Hepatocyte (in vitro differentiated cells): Measurements from ENCODE around the gene ARAP1. TPM values are rescaled to one million over a fixed set of nuclear protein-coding genes. Genes with fewer than 3 reads are reported as not detected.

Source experiments
- DNase-seq: peaks from one replicate; pipeline ENCODE4 v3.0.0-alpha.2; 2016; ENCODE audit warnings: low spot score
- H2AFZ ChIP-seq: fragments of 200-600 bp; sonication (generic); 2 replicates; pipeline ENCODE4 v1.6.0; 2016; ENCODE audit warnings: antibody characterized with exemption, mild to moderate bottlenecking
- H3K27ac ChIP-seq: fragments of 200-600 bp; sonication (generic); 2 replicates; pipeline ENCODE4 v1.5.1; 2016; ENCODE audit warnings: mild to moderate bottlenecking
- H3K27me3 ChIP-seq: fragments of 200-600 bp; sonication (generic); 2 replicates; pipeline ENCODE4 v1.6.1; 2016
- H3K36me3 ChIP-seq: fragments of 200-600 bp; sonication (generic); replicated peaks from 2 replicates; pipeline ENCODE4 v1.5.1; 2016; ENCODE audit warnings: low read depth; ENCODE audit not compliant: insufficient read depth
- H3K4me1 ChIP-seq: fragments of 200-600 bp; sonication (generic); 2 replicates; pipeline ENCODE4 v1.5.1; 2016; ENCODE audit warnings: mild to moderate bottlenecking, moderate library complexity; ENCODE audit not compliant: insufficient read depth
- H3K4me2 ChIP-seq: fragments of 200-600 bp; sonication (generic); 2 replicates; pipeline ENCODE4 v1.6.0; 2016
- H3K4me3 ChIP-seq: fragments of 200-600 bp; sonication (generic); 2 replicates; pipeline ENCODE4 v1.5.1; 2016; ENCODE audit warnings: mild to moderate bottlenecking
- H3K79me2 ChIP-seq: fragments of 200-600 bp; sonication (generic); 2 replicates; pipeline ENCODE4 v1.6.0; 2017; ENCODE audit warnings: mild to moderate bottlenecking
- H3K9me2 ChIP-seq: fragments of 200-600 bp; sonication (generic); replicated peaks from 2 replicates; pipeline ENCODE4 v1.6.0; 2017; ENCODE audit warnings: mild to moderate bottlenecking; ENCODE audit not compliant: insufficient read depth
- H3K9me3 ChIP-seq: fragments of 200-600 bp; sonication (generic); 2 replicates; pipeline ENCODE4 v1.5.1; 2016; ENCODE audit warnings: low read depth, mild to moderate bottlenecking
- H4K20me1 ChIP-seq: fragments of 200-600 bp; sonication (generic); 2 replicates; pipeline ENCODE4 v1.6.0; 2016; ENCODE audit warnings: mild to moderate bottlenecking; ENCODE audit not compliant: insufficient read depth, poor library complexity, severe bottlenecking
- CTCF ChIP-seq: fragments of 200-600 bp; sonication (generic); IDR thresholded peaks from 2 replicates; pipeline ENCODE4 v1.5.1; 2016; ENCODE audit warnings: antibody characterized with exemption, mild to moderate bottlenecking; ENCODE audit not compliant: poor library complexity
- EZH2 ChIP-seq: fragments of 200-600 bp; sonication (generic); IDR thresholded peaks from 2 replicates; pipeline ENCODE4 v1.6.1; 2016; ENCODE audit warnings: antibody characterized with exemption, mild to moderate bottlenecking, borderline replicate concordance
- EZH2phosphoT487 ChIP-seq: fragments of 200-600 bp; sonication (generic); IDR thresholded peaks from one replicate; pipeline ENCODE4 v1.6.1; 2018; ENCODE audit warnings: antibody characterized with exemption, mild to moderate bottlenecking, low read depth, moderate library complexity; ENCODE audit not compliant: unreplicated experiment, severe bottlenecking
- WGBS: methylation state at CpG from one replicate; pipeline ENCODE4 v1.1.6; 2016; ENCODE audit warnings: low lambda C conversion rate; ENCODE audit errors: missing lambda C conversion rate; 5-methylcytosine and 5-hydroxymethylcytosine counted together
- polyA plus RNA-seq: library from polyadenylated mRNA; unstranded; fragments of >200 nt; fragmentation: Nextera tagmentation; extraction: Ambion mirVana; gene quantifications from 2 replicates; pipeline ENCODE4 v1.2.1, GENCODE V29; 2016
- total RNA-seq: library from RNA; depleted of rRNA; stranded (reverse); fragments of >200 nt; gene quantifications from 2 replicates; pipeline ENCODE4 v1.2.3, GENCODE V29; 2014

Gene ARAP1
- total and polyA plus RNA-seq, 2 experiments from 2014 or later: 60.2 to 118 TPM

- Histone ChIP-seq H3K9me3 (no peaks in the 10 kb centered on the region), H3K79me2 (peaks cover 39% of the 10 kb centered on the region), H3K4me1 (peaks cover 38% of the 10 kb centered on the region), H3K27me3 (no peaks in the 10 kb centered on the region), H4K20me1 (no peaks in the 10 kb centered on the region), H3K27ac (peak overlapping the region; percentile 77), H3K4me3 (peak overlapping the region; percentile 89), H3K4me2 (peak overlapping the region; percentile 98), H2AFZ (peak overlapping the region; percentile 48), H3K36me3 (no peaks in the 10 kb centered on the region), H3K9me2 (no peaks in the 10 kb centered on the region)
- no peak for DNase-seq
- TF ChIP-seq EZH2phosphoT487 (no peak), EZH2 (no peak), CTCF (no peak)
- 26% methylated on average over 16 of the region's 19 CpGs for WGBS
Measured at GRCh38 chr11:72751116-72752087, 806 bp downstream of the ARAP1 start.

GRCh38 chr11:72750556-72751115 lies 1.6 kb downstream of the ARAP1 start:
- Histone ChIP-seq H3K79me2 (peaks cover 47% of the 10 kb centered on the region), H3K4me1 (peaks cover 38% of the 10 kb centered on the region), H2AFZ (no peak overlapping the region), H3K9me2 (no peaks in the 10 kb centered on the region), H3K27ac (peak overlapping the region; percentile 77), H3K4me3 (no peak overlapping the region), H3K27me3 (no peaks in the 10 kb centered on the region), H4K20me1 (no peaks in the 10 kb centered on the region), H3K9me3 (no peaks in the 10 kb centered on the region), H3K4me2 (peak overlapping the region; percentile 98), H3K36me3 (no peaks in the 10 kb centered on the region)
- DNase-seq: no peak
- WGBS: 95% methylated on average over 2 of the region's 2 CpGs
- TF ChIP-seq EZH2 (no peak), EZH2phosphoT487 (no peak), CTCF (no peak)

GRCh38 chr11:72750086-72750485 lies 2.1 kb downstream of the ARAP1 start:
- H3K4me2 ChIP-seq: peak overlapping the region; percentile 98
- H3K9me2 ChIP-seq: no peaks in the 10 kb centered on the region
- H2AFZ ChIP-seq: no peak overlapping the region
- peaks cover 38% of the 10 kb centered on the region for H3K4me1 ChIP-seq
- peak overlapping the region; percentile 35 for H3K27ac ChIP-seq
- H3K36me3 ChIP-seq: no peaks in the 10 kb centered on the region
- no peak overlapping the region for H3K4me3 ChIP-seq
- no peaks in the 10 kb centered on the region for H3K27me3 ChIP-seq
- TF ChIP-seq CTCF: no peak
- no peak for TF ChIP-seq EZH2
- TF ChIP-seq EZH2phosphoT487: no peak
- no peak for DNase-seq
- peaks cover 50% of the 10 kb centered on the region for H3K79me2 ChIP-seq
- WGBS: 88% methylated on average over 6 of the region's 9 CpGs
- no peaks in the 10 kb centered on the region for H4K20me1 ChIP-seq
- H3K9me3 ChIP-seq: no peaks in the 10 kb centered on the region
